Stomach (tissue), 9 donors: ENCODE measurements around the gene CD96. TPM values are rescaled to one million over a fixed set of nuclear protein-coding genes. Genes with fewer than 3 reads are reported as not detected.

Source experiments
- DNase-seq, 2 donors: peaks; one replicate each; pipeline versions ENCODE4 v3.0.0 to v3.0.0-alpha.2; 2013 to 2019
- H3K27ac ChIP-seq, 5 donors: fragments of 200-600 bp in 4 of 5; sonication (generic) in 4 of 5; one replicate each; pipeline ENCODE4 v1.5.1; 2013 to 2019; ENCODE audit warnings: mild to moderate bottlenecking in 1 of 5, moderate library complexity in 1 of 5
- H3K27me3 ChIP-seq, 3 donors: fragments of 200-600 bp; sonication (generic); one replicate each; pipeline ENCODE4 v1.5.1; 2017 to 2019; ENCODE audit warnings: mixed run types in 1 of 3
- H3K36me3 ChIP-seq, 4 donors: fragments of 200-600 bp; sonication (generic); 1 replicate in 3 of 4; 2 replicates in 1 of 4; pipeline ENCODE4 v1.5.1; 2016 to 2019
- H3K4me1 ChIP-seq, 4 donors: fragments of 200-600 bp; sonication (generic); one replicate each; pipeline ENCODE4 v1.5.1; 2016 to 2019
- H3K4me3 ChIP-seq, 4 donors: fragments of 200-600 bp; sonication (generic) in 3 of 4; one replicate each; pipeline ENCODE4 v1.5.1; 2016 to 2019; ENCODE audit warnings: mild to moderate bottlenecking in 1 of 4
- H3K9me3 ChIP-seq, 4 donors: fragments of 200-600 bp; sonication (generic); one replicate each; pipeline ENCODE4 v1.5.1; 2016 to 2019
- CTCF ChIP-seq, 7 experiments: fragments of 450-650 bp in 4 of 7; fragments of 200-600 bp in 3 of 7; sonication (generic) in 3 of 7; IDR thresholded peaks; one replicate each; pipeline ENCODE4 v1.5.1; 2016 to 2019; ENCODE audit warnings: antibody characterized with exemption in 7 of 7, control low read depth in 2 of 7, mild to moderate bottlenecking in 1 of 7
- EP300 ChIP-seq: sonication (generic); formaldehyde crosslinking; IDR thresholded peaks from one replicate; pipeline ENCODE4 v1.6.1; 2017; ENCODE audit warnings: antibody characterized with exemption
- POLR2A ChIP-seq, 4 donors: fragments of 450-650 bp; IDR thresholded peaks; one replicate each; pipeline ENCODE4 v1.6.1; 2016; ENCODE audit warnings: antibody characterized with exemption in 4 of 4, control low read depth in 2 of 4, mild to moderate bottlenecking in 1 of 4, moderate library complexity in 1 of 4
- POLR2AphosphoS5 ChIP-seq, 3 donors: sonication (generic); formaldehyde crosslinking; IDR thresholded peaks; one replicate each; pipeline ENCODE4 v1.6.1; 2016; ENCODE audit warnings: antibody characterized with exemption in 3 of 3
- WGBS, 5 donors: extraction: QIAGEN DNeasy Blood & Tissue Kit in 3 of 5; methylation state at CpG; one replicate each; pipeline versions ENCODE4 v1.1.5 to v1.1.7; 2013 to 2018; 5-methylcytosine and 5-hydroxymethylcytosine counted together
- intact Hi-C: fragments of 100-400 bp; cut with DNase I; formaldehyde crosslinking; loops from one replicate; pipeline ENCODE4 v1.15.1; 2023; ENCODE audit warnings: low total_unique reads
- polyA plus RNA-seq, 3 donors: library from polyadenylated mRNA; stranded (reverse); fragments of 200-250 nt; gene quantifications; one replicate each; pipeline ENCODE4 v1.2.3, GENCODE V29; 2013
- total RNA-seq, 5 donors: library from RNA; depleted of rRNA; stranded (reverse); fragments of >200 nt; gene quantifications; one replicate each; pipeline versions ENCODE4 v1.1.0 to v1.2.3, GENCODE V29; 2014 to 2016
- donor health status: healthy with polysubstance abuse.
- donor health status: Bipolar disorder and iron deficiency.
- donor health status: healthy.

CD96 gene
- total and polyA plus RNA-seq, 8 donors = 0.19 to 57.2 (median 5.7) TPM

GRCh38 chr3:111593666-111594065, 51.7 kb downstream of the CD96 start:
- Histone ChIP-seq H3K27ac (no peak overlapping the region), H3K9me3 (no peaks in the 10 kb centered on the region), H3K27me3 (no peaks in the 10 kb centered on the region), H3K4me1 (peaks cover 0 to 6% (median 0%) of the 10 kb centered on the region in 4 donors), H3K36me3 (no peaks in the 10 kb centered on the region), H3K4me3 (no peak overlapping the region)
- 73 to 94% (median 91%) methylated on average over 8 to 9 of the region's 9 CpGs for WGBS, 5 donors
- TF ChIP-seq CTCF (IDR thresholded peaks at IDR 0.05) (no peak), EP300 (no peak), POLR2AphosphoS5 (IDR thresholded peaks at IDR 0.05) (no peak), POLR2A (IDR thresholded peaks at IDR 0.05) (no peak)
- intact Hi-C loops = no loop called here
- DNase-seq = no peak

GRCh38 chr3:111594205-111594604, 52.2 kb downstream of the CD96 start:
- H3K9me3 ChIP-seq = no peaks in the 10 kb centered on the region
- DNase-seq = no peak
- no peaks in the 10 kb centered on the region for H3K36me3 ChIP-seq
- no peak overlapping the region for H3K27ac ChIP-seq
- 75 to 87% (median 83%) methylated on average over 2 of the region's 2 CpGs for WGBS, 5 donors
- intact Hi-C loops = no loop called here
- peaks cover 0 to 6% (median 0%) of the 10 kb centered on the region in 4 donors for H3K4me1 ChIP-seq
- no peak overlapping the region for H3K4me3 ChIP-seq
- no peaks in the 10 kb centered on the region for H3K27me3 ChIP-seq
- TF ChIP-seq POLR2A (IDR thresholded peaks at IDR 0.05) = no peak
- no peak for TF ChIP-seq POLR2AphosphoS5 (IDR thresholded peaks at IDR 0.05)
- TF ChIP-seq CTCF (IDR thresholded peaks at IDR 0.05) = no peak
- TF ChIP-seq EP300 = no peak

- H3K27ac ChIP-seq = no peak overlapping the region
- 0 to 39% (median 0%) methylated on average over 1 of the region's 1 CpG for WGBS, 5 donors
- intact Hi-C loops = no loop called here
- DNase-seq = no peak
- no peak for TF ChIP-seq POLR2AphosphoS5 (IDR thresholded peaks at IDR 0.05)
- TF ChIP-seq POLR2A (IDR thresholded peaks at IDR 0.05) = no peak
- TF ChIP-seq CTCF (IDR thresholded peaks at IDR 0.05) = no peak
- TF ChIP-seq EP300 = no peak
- no peaks in the 10 kb centered on the region for H3K27me3 ChIP-seq
- no peaks in the 10 kb centered on the region for H3K9me3 ChIP-seq
- peaks cover 0 to 6% (median 0%) of the 10 kb centered on the region in 4 donors for H3K4me1 ChIP-seq
- no peaks in the 10 kb centered on the region for H3K36me3 ChIP-seq
- H3K4me3 ChIP-seq = no peak overlapping the region
These were observed 52.8 kb downstream of the CD96 start for GRCh38 chr3:111594781-111595180.

- no peak for DNase-seq
- Histone ChIP-seq H3K4me3 (no peak within 1 kb of the TSS), H3K9me3 (no peaks in the 10 kb centered on the region), H3K4me1 (peaks cover 0 to 6% (median 0%) of the 10 kb centered on the region in 4 donors), H3K27me3 (no peaks in the 10 kb centered on the region), H3K36me3 (no peaks in the 10 kb centered on the region), H3K27ac (no peak within 1 kb of the TSS)
- TF ChIP-seq CTCF (IDR thresholded peaks at IDR 0.05) (no peak), POLR2AphosphoS5 (IDR thresholded peaks at IDR 0.05) (no peak)
- intact Hi-C loops = no loop called here
- WGBS, 5 donors = 71 to 90% (median 86%) methylated on average over 2 of the region's 2 CpGs
These were observed 53.2 kb downstream of the CD96 start, which contains the start of gene ZBED2 for GRCh38 chr3:111595232-111595631. Gene ZBED2 (minus strand): TSS chr3:111595346. CDS start chr3:111594201, 1,145 bp downstream.
